Glutamatergic neuron (in vitro differentiated cells): ENCODE data around the gene NRXN3. TPM values are rescaled to one million over a fixed set of nuclear protein-coding genes. Genes with fewer than 3 reads are reported as not detected.

ENCODE experiments used
- DNase-seq: peaks from one replicate; pipeline ENCODE4 v3.0.0; 2022
- H3K27ac Mint-ChIP-seq: one replicate; pipeline ENCODE4 v1.8.0; 2020; ENCODE audit warnings: mild to moderate bottlenecking, mixed read lengths, inconsistent platforms; ENCODE audit not compliant: unreplicated experiment
- H3K27me3 Mint-ChIP-seq: one replicate; pipeline ENCODE4 v1.8.0; 2020; ENCODE audit warnings: mild to moderate bottlenecking, moderate library complexity, mixed read lengths, inconsistent platforms; ENCODE audit not compliant: unreplicated experiment
- H3K36me3 Mint-ChIP-seq: one replicate; pipeline ENCODE4 v1.8.0; 2020; ENCODE audit warnings: mild to moderate bottlenecking, mixed read lengths, inconsistent platforms; ENCODE audit not compliant: unreplicated experiment
- H3K4me1 Mint-ChIP-seq: one replicate; pipeline ENCODE4 v1.8.0; 2020; ENCODE audit warnings: mild to moderate bottlenecking, low read depth, mixed read lengths, inconsistent platforms; ENCODE audit not compliant: unreplicated experiment
- H3K4me3 Mint-ChIP-seq: one replicate; pipeline ENCODE4 v1.8.0; 2020; ENCODE audit warnings: mild to moderate bottlenecking, mixed read lengths, inconsistent platforms; ENCODE audit not compliant: unreplicated experiment
- H3K9me3 Mint-ChIP-seq: one replicate; pipeline ENCODE4 v1.8.0; 2020; ENCODE audit warnings: mild to moderate bottlenecking, moderate library complexity, mixed read lengths, inconsistent platforms; ENCODE audit not compliant: unreplicated experiment
- total RNA-seq: library from RNA; stranded (reverse); fragmentation: NEBNext Ultra II Directional; extraction: Animal tissue kit (Norgen Biotek cat#: 25700); gene quantifications from one replicate; pipeline ENCODE4 v1.2.1, GENCODE V29; 2021; ENCODE audit not compliant: unreplicated experiment
- TF ChIP-seq, protein P1 (sequence below): fragments of 200-600 bp; sonication (generic); IDR thresholded peaks from one replicate; pipeline ENCODE4 v1.5.0; 2021; ENCODE audit not compliant: partially characterized antibody, unreplicated experiment

Gene NRXN3
- total RNA-seq, 1 donor from 2014 or later, result 1.2 TPM

- no peaks in the 10 kb centered on the region for H3K36me3 Mint-ChIP-seq
- no peaks in the 10 kb centered on the region for H3K9me3 Mint-ChIP-seq
- DNase-seq, result no peak
- no peak overlapping the region for H3K4me3 Mint-ChIP-seq
- H3K27me3 Mint-ChIP-seq, result no peaks in the 10 kb centered on the region
- H3K4me1 Mint-ChIP-seq, result no peaks in the 10 kb centered on the region
- no peak overlapping the region for H3K27ac Mint-ChIP-seq
- TF ChIP-seq, protein P1, sequence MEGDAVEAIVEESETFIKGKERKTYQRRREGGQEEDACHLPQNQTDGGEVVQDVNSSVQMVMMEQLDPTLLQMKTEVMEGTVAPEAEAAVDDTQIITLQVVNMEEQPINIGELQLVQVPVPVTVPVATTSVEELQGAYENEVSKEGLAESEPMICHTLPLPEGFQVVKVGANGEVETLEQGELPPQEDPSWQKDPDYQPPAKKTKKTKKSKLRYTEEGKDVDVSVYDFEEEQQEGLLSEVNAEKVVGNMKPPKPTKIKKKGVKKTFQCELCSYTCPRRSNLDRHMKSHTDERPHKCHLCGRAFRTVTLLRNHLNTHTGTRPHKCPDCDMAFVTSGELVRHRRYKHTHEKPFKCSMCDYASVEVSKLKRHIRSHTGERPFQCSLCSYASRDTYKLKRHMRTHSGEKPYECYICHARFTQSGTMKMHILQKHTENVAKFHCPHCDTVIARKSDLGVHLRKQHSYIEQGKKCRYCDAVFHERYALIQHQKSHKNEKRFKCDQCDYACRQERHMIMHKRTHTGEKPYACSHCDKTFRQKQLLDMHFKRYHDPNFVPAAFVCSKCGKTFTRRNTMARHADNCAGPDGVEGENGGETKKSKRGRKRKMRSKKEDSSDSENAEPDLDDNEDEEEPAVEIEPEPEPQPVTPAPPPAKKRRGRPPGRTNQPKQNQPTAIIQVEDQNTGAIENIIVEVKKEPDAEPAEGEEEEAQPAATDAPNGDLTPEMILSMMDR, result no peak
Measured at GRCh38 chr14:78985668-78986381, 815.7 kb downstream of the NRXN3 start.

DNA sequence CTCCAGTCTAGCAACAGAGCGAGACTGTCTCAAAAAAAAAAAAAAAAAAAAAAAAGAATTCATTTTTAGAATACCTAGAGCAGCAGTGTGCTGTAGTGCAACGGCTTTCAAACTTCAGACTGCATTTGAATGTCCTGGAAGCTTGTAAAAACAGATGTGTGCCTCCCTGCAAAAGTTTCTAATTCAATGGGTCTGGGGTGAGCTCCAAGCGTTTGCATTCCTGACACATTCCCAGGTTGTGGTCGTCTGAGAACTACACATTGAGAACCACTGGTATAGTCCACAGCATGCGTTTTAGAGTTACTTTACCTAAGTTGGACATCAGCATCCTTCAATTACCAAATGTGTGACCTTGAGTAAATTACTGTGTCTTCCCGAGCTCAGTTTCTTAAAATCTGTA, 816.8 kb downstream of the NRXN3 start:
- TF ChIP-seq, protein P1, result no peak
- no peak overlapping the region for H3K27ac Mint-ChIP-seq
- H3K9me3 Mint-ChIP-seq, result no peaks in the 10 kb centered on the region
- H3K4me3 Mint-ChIP-seq, result no peak overlapping the region
- H3K4me1 Mint-ChIP-seq, result no peaks in the 10 kb centered on the region
- H3K36me3 Mint-ChIP-seq, result no peaks in the 10 kb centered on the region
- H3K27me3 Mint-ChIP-seq, result no peaks in the 10 kb centered on the region
- DNase-seq, result no peak

- H3K27me3 Mint-ChIP-seq, result no peaks in the 10 kb centered on the region
- no peaks in the 10 kb centered on the region for H3K36me3 Mint-ChIP-seq
- TF ChIP-seq, protein P1, result no peak
- no peaks in the 10 kb centered on the region for H3K9me3 Mint-ChIP-seq
- no peak for DNase-seq
- no peak overlapping the region for H3K27ac Mint-ChIP-seq
- peaks cover 7% of the 10 kb centered on the region for H3K4me1 Mint-ChIP-seq
- H3K4me3 Mint-ChIP-seq, result no peak overlapping the region
Measured at GRCh38 chr14:78989221-78989620, 819.0 kb downstream of the NRXN3 start.

GRCh38 chr14:78992867-78993266, 822.7 kb downstream of the NRXN3 start:
- DNase-seq, result no peak
- TF ChIP-seq, protein P1, result no peak
- Mint-ChIP-seq H3K27ac (no peak overlapping the region), H3K27me3 (no peaks in the 10 kb centered on the region), H3K4me3 (no peak overlapping the region), H3K4me1 (peaks cover 10% of the 10 kb centered on the region), H3K36me3 (no peaks in the 10 kb centered on the region), H3K9me3 (no peaks in the 10 kb centered on the region)

DNA sequence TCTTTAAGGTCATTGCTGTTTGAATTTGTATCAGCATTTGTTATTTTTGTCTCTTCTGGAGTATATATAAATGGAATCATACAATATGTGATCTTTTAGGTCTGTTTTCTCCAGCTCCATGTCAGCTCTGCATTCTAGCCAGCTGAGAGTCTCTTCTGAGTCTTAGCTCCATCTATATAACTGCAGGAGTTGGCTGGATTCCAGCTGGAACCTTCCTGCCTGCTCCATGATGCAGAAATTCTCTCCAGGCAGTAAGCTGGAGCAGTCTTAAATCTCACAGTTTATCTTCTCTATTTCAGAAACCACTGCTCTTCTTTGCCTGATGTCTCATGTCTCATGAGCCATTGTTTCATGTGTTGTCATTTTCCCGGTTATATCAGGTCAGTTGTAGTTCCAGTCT, 827.6 kb downstream of the NRXN3 start:
- H3K9me3 Mint-ChIP-seq, result no peaks in the 10 kb centered on the region
- no peaks in the 10 kb centered on the region for H3K36me3 Mint-ChIP-seq
- TF ChIP-seq, protein P1, result no peak
- H3K4me3 Mint-ChIP-seq, result no peak overlapping the region
- DNase-seq, result no peak
- H3K27ac Mint-ChIP-seq, result no peak overlapping the region
- H3K27me3 Mint-ChIP-seq, result no peaks in the 10 kb centered on the region
- H3K4me1 Mint-ChIP-seq, result peaks cover 9% of the 10 kb centered on the region
